H1 (cell line): ENCODE results near the gene PLXNA4.

Source experiments
- ATF2 ChIP-seq: IDR thresholded peaks from 2 replicates; pipeline ENCODE4 v1.6.1; 2012; ENCODE audit warnings: low read length, inconsistent platforms
- BRCA1 ChIP-seq: IDR thresholded peaks from 2 replicates; pipeline ENCODE4 v1.6.1; 2012; ENCODE audit warnings: low read depth, low read length, improper control_type of control experiment
- CEBPB ChIP-seq: IDR thresholded peaks from 2 replicates; pipeline ENCODE4 v1.6.1; 2012; ENCODE audit warnings: low read depth, low read length
- CTCF ChIP-seq, 3 experiments: IDR thresholded peaks; 1 replicate in 2 of 3; 2 replicates in 1 of 3; pipeline versions ENCODE4 v1.5.1 to v1.6.1; 2011; ENCODE audit warnings: low read length in 3 of 3, mild to moderate bottlenecking in 3 of 3, inconsistent platforms in 2 of 3, low read depth in 1 of 3, moderate library complexity in 1 of 3; ENCODE audit not compliant: insufficient read depth in 1 of 3; ENCODE audit errors: control extremely low read depth in 1 of 3
- EP300 ChIP-seq, 2 experiments: IDR thresholded peaks; 1 replicate in 1 of 2; 2 replicates in 1 of 2; pipeline ENCODE4 v1.6.1; 2011 to 2012; ENCODE audit warnings: low read depth in 2 of 2, low read length in 2 of 2, mild to moderate bottlenecking in 2 of 2, borderline replicate concordance in 1 of 2, inconsistent platforms in 1 of 2, moderate library complexity in 1 of 2
- JUN ChIP-seq: IDR thresholded peaks from 2 replicates; pipeline ENCODE4 v1.6.1; 2011; ENCODE audit warnings: low read depth, mild to moderate bottlenecking, improper control_type of control experiment, low read length
- JUND ChIP-seq: IDR thresholded peaks from 2 replicates; pipeline ENCODE4 v1.6.1; 2011; ENCODE audit warnings: mild to moderate bottlenecking, improper control_type of control experiment, low read length
- POLR2A ChIP-seq, 2 experiments: IDR thresholded peaks; 1 replicate in 1 of 2; 2 replicates in 1 of 2; pipeline ENCODE4 v1.6.1; 2011; ENCODE audit warnings: low read depth in 2 of 2, low read length in 2 of 2, mild to moderate bottlenecking in 2 of 2; ENCODE audit errors: control extremely low read depth in 1 of 2
- TAF1 ChIP-seq: IDR thresholded peaks from 2 replicates; pipeline ENCODE4 v1.6.1; 2011; ENCODE audit warnings: mild to moderate bottlenecking, low read depth, low read length
- ZNF274 ChIP-seq: IDR thresholded peaks from 2 replicates; pipeline ENCODE4 v1.7.0; 2012; ENCODE audit warnings: low read length, borderline replicate concordance; ENCODE audit errors: extremely low read depth

DNA sequence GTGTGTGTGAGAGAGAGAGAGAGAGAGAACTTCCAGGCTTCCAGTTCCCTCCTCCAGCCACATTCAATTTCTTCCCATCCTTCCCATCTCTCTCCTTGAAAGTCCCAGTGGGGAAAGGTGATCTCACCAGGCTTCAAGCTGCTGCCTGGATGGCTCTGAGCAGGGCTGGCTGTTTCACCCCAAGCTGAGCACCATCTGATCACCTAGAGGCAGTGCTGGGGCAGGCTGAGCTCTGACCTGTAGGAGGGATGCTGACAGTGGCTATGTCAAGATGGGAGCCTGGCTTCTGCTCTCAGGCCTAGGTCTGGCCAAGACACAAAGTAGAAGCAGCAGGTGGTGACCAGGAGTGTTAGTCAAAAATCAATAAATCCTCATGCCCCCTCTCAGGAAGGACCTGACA is 370.8 kb downstream of the PLXNA4 start:
- no peak for TF ChIP-seq BRCA1
- no peak for TF ChIP-seq CTCF (IDR thresholded peaks at IDR 0.05; ENCODE audit: control extremely low read depth in 1 of 3, insufficient read depth in 1 of 3, low read depth in 1 of 3, low read length in 3 of 3)
- no peak for TF ChIP-seq EP300 (IDR thresholded peaks at IDR 0.05; ENCODE audit: borderline replicate concordance in 1 of 2, low read depth in 2 of 2, low read length in 2 of 2)
- TF ChIP-seq CEBPB = no peak
- no peak for TF ChIP-seq ATF2
- TF ChIP-seq POLR2A (IDR thresholded peaks at IDR 0.05; ENCODE audit: control extremely low read depth in 1 of 2, low read depth in 2 of 2, low read length in 2 of 2) = no peak
- TF ChIP-seq JUN = no peak
- TF ChIP-seq JUND = no peak
- TF ChIP-seq ZNF274 = no peak
- TF ChIP-seq TAF1 = no peak
